Upper lobe of right lung (tissue), 1 donor: ENCODE results near the gene SLC25A13. TPM values are rescaled to one million over a fixed set of nuclear protein-coding genes. Genes with fewer than 3 reads are reported as not detected.

Experiments
- ATAC-seq: fragments of 200-7000 bp; cut with Tn5 transposase; one replicate; pipeline ENCODE4 v1.9.1; 2020; ENCODE audit warnings: mild to moderate bottlenecking, moderate library complexity
- DNase-seq: peaks from one replicate; pipeline ENCODE4 v3.0.0-alpha.2; 2020
- H3K27ac ChIP-seq: fragments of 200-600 bp; one replicate; pipeline ENCODE4 v1.8.0; 2022
- H3K27me3 ChIP-seq: fragments of 200-600 bp; one replicate; pipeline ENCODE4 v1.8.0; 2022; ENCODE audit warnings: mild to moderate bottlenecking
- H3K36me3 ChIP-seq: fragments of 200-600 bp; one replicate; pipeline ENCODE4 v1.8.0; 2022
- H3K4me1 ChIP-seq: fragments of 200-600 bp; one replicate; pipeline ENCODE4 v1.8.0; 2022
- H3K4me3 ChIP-seq: fragments of 200-600 bp; one replicate; pipeline ENCODE4 v1.8.0; 2022; ENCODE audit warnings: mild to moderate bottlenecking
- H3K9me3 ChIP-seq: fragments of 200-600 bp; one replicate; pipeline ENCODE4 v1.8.0; 2022
- CTCF ChIP-seq: fragments of 200-600 bp; IDR thresholded peaks from one replicate; pipeline ENCODE4 v1.8.0; 2022; ENCODE audit warnings: antibody characterized with exemption
- intact Hi-C: fragments of 100-400 bp; cut with DNase I; formaldehyde crosslinking; loops from one replicate; pipeline ENCODE4 v1.11.0; 2022
- total RNA-seq: library from RNA; stranded (reverse); fragmentation: NEBNext Ultra II Directional; extraction: Animal tissue kit (Norgen Biotek cat#: 25700); gene quantifications from one replicate; pipeline ENCODE4 v1.2.1, GENCODE V29; 2021
- donor health status: DM: no; HTN: yes; CAD: no; lungs with severe emphysema.

Gene SLC25A13
- total RNA-seq, 1 donor from 2014 or later: 34.5 TPM

GRCh38 chr7:96152706-96153105, 169.2 kb downstream of the SLC25A13 start:
- Histone ChIP-seq H3K27ac (no peak overlapping the region), H3K4me3 (no peak overlapping the region), H3K9me3 (no peaks in the 10 kb centered on the region), H3K36me3 (peaks cover 40% of the 10 kb centered on the region), H3K27me3 (no peaks in the 10 kb centered on the region), H3K4me1 (no peaks in the 10 kb centered on the region)
- intact Hi-C loops: no loop called here
- no peak for TF ChIP-seq CTCF
- no peak for DNase-seq
- no peak for ATAC-seq

DNA sequence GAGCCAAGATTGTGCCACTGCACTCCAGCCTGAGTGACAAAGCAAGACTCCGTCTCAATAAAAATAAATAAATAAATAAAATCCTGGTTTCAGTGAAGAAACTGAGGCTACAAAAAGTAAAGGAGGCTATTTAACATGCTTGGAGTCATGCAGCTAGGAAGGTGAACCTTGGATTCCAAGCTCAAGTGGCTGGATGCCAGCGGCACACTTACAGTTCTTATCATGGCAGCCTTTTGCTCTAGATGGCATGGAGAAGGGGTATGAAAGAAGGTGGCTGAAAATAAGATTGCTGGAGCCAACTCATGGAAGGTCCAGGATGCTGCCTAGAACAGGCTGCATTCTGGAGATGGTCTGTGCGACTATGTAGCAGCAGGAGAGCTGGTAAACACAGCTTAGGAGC, 170.0 kb downstream of the SLC25A13 start:
- Histone ChIP-seq H3K9me3 (no peaks in the 10 kb centered on the region), H3K27me3 (no peaks in the 10 kb centered on the region), H3K36me3 (peaks cover 40% of the 10 kb centered on the region), H3K27ac (no peak overlapping the region), H3K4me3 (no peak overlapping the region), H3K4me1 (no peaks in the 10 kb centered on the region)
- TF ChIP-seq CTCF: no peak
- intact Hi-C loops: no loop called here
- DNase-seq (no peak), ATAC-seq (no peak)

DNA sequence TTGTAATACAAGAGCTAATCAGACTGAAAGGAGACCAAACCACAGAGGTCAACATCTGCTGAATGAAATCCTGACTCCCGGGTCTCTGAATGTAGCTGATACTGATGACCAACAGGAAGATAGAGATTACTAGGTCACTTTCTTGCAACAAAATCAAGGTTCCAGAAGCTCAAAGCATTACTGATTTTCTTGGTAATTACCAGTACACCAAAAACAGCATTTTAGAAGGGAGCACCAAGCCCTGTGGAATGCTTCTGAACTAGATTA, 177.7 kb downstream of the SLC25A13 start:
- DNase-seq (no peak), ATAC-seq (no peak)
- H3K4me1 ChIP-seq: no peaks in the 10 kb centered on the region
- intact Hi-C loops: no loop called here
- H3K4me3 ChIP-seq: no peak overlapping the region
- H3K27me3 ChIP-seq: no peaks in the 10 kb centered on the region
- no peaks in the 10 kb centered on the region for H3K9me3 ChIP-seq
- TF ChIP-seq CTCF: no peak
- H3K36me3 ChIP-seq: peaks cover 48% of the 10 kb centered on the region
- H3K27ac ChIP-seq: no peak overlapping the region

DNA sequence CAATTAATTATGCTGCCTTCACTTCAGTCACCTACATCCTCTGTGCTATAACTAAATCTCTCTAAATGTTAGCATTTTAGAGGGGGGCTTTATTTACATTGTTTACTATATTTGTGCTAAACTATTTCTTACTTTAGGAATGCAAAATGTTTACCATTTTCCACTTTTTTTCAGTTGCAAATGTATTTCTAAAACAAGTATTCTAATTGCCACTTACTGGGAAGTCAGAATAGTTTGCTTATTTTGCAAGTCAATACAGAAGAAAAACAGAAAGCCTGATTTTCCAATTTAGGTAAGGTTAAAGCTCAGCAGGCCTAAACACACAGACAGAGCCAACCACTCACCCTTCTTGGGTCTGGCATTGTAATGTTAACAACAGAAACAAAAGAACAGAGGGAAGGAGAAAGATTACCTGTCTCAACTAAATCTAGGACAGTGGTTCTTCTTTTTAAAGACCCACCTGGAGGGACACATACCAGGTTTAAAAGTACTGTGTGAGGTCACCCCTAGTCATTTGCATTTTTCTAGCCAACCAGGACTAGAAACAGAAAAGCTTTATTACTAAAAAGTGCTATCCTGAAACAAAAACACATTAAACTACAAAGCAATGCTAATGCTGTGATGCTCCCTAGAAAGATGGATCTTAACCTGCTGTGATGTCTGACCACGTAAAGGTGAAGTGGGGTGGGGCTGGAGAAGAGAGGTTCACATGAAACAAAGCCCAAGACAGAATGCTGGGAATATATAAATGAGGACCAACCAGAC, 178.2 kb downstream of the SLC25A13 start:
- ATAC-seq (no peak), DNase-seq (no peak)
- TF ChIP-seq CTCF: no peak
- Histone ChIP-seq H3K27me3 (no peaks in the 10 kb centered on the region), H3K4me3 (no peak overlapping the region), H3K4me1 (no peaks in the 10 kb centered on the region), H3K36me3 (peaks cover 46% of the 10 kb centered on the region), H3K27ac (no peak overlapping the region), H3K9me3 (no peaks in the 10 kb centered on the region)
- intact Hi-C loops: no loop called here

DNA sequence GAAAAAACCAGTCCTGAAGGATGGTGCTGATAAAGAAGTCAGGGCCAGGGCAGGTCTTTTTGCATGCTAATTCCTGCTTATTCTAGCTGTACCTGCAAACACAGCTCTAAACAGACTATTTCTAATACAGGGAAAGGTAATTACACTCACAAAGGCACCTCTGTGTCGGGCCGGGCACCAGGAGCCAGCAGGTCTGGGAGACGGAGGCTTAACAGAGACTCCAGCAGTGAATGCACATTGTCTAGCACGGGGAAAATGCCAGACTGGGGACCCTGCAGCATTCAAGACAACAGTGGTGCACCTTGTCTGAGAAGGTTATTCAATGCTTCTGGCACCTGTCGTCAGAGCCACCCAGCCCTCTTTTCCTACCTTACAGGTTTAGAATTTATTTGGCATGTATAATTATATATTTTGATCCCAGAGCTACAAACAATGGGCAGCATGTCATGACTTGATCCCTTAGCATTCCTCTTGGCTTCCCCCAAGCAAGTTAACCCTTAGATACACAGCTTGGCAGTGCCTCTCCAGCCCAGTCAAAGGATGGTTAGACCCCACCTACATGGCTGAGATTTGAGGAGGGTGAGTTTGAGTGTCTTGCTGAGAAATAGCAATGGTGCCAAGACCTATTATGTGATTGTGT, 185.2 kb downstream of the SLC25A13 start:
- intact Hi-C loops: no loop called here
- H3K9me3 ChIP-seq: no peaks in the 10 kb centered on the region
- H3K36me3 ChIP-seq: peaks cover 36% of the 10 kb centered on the region
- no peak overlapping the region for H3K27ac ChIP-seq
- ATAC-seq: no peak
- no peak overlapping the region for H3K4me3 ChIP-seq
- no peak for DNase-seq
- H3K27me3 ChIP-seq: no peaks in the 10 kb centered on the region
- no peak for TF ChIP-seq CTCF
- no peaks in the 10 kb centered on the region for H3K4me1 ChIP-seq
